ENCODE results near the gene PRDM12. TPM values are rescaled to one million over a fixed set of nuclear protein-coding genes. Genes with fewer than 3 reads are reported as not detected.

Gene PRDM12
- total RNA-seq, 2 donors from 2014 or later = not detected

- peak overlapping the region; percentile 43 for H3K4me3 ChIP-seq
- H3K36me3 ChIP-seq = no peaks in the 10 kb centered on the region
- ATAC-seq (ENCODE audit: insufficient number of reproducible peaks, low FRiP score, low read depth) (no peak), DNase-seq (ENCODE audit: low spot score) (no peak)
- TF ChIP-seq CTCF (IDR thresholded peaks at IDR 0.05) = no peak
- H3K4me1 ChIP-seq (ENCODE audit: control insufficient read depth in 1 of 2, low read depth in 2 of 2) = peaks cover 42 to 73% of the 10 kb centered on the region in 2 donors
- H3K27ac ChIP-seq = no peak overlapping the region
- no peaks in the 10 kb centered on the region for H3K9me3 ChIP-seq
- peaks cover 20% of the 10 kb centered on the region for H3K27me3 ChIP-seq (replicated peaks; ENCODE audit: insufficient read depth)
Measured at GRCh38 chr9:130663258-130663976, 977 bp upstream of the PRDM12 start.

DNA sequence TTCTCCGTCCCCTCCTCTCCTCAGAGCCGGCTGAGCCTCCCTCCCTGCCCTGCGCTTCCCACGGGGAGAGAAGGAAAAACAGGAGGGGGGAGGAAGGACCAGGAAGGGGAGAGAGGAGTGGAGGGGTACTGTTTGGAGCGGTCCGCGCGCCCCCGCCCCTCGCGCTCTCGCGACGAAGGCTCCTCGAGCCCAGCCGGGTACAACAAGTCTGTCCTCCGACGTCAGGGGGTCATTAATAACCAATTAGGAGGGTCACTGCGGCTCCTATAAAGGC is 480 bp upstream of the PRDM12 start:
- Histone ChIP-seq H3K27me3 (replicated peaks; ENCODE audit: insufficient read depth) (peaks cover 20% of the 10 kb centered on the region), H3K4me3 (peak overlapping the region; percentile 43), H3K9me3 (no peaks in the 10 kb centered on the region), H3K27ac (no peak overlapping the region), H3K36me3 (no peaks in the 10 kb centered on the region), H3K4me1 (ENCODE audit: control insufficient read depth in 1 of 2, low read depth in 2 of 2) (peaks cover 42 to 73% of the 10 kb centered on the region in 2 donors)
- TF ChIP-seq CTCF (IDR thresholded peaks at IDR 0.05) = no peak
- no peak for DNase-seq (ENCODE audit: low spot score)
- no peak for ATAC-seq (ENCODE audit: insufficient number of reproducible peaks, low FRiP score, low read depth)

DNA sequence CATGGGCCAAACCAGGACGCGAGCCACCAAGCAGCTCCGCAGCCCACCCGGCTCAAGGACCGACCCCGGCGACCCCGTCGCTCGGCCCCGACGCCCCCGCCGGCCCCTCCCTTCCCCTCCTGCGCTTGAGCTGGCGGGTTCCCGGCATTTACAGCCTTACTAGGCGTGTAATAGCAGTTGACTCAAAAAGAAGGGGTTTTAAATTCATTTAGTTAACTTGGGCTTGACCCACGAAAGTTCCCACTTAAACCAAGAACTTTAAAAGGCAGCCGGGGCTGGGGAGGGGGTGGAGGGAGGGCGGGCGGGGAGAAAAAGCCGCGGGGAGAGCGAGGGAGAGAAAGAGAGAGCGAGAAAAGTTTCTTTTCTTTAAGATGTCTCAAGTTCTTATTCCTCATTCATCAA is 636 bp downstream of the PRDM12 start:
- H3K4me3 ChIP-seq = peak overlapping the region; percentile 43
- no peak for TF ChIP-seq CTCF (IDR thresholded peaks at IDR 0.05)

DNA sequence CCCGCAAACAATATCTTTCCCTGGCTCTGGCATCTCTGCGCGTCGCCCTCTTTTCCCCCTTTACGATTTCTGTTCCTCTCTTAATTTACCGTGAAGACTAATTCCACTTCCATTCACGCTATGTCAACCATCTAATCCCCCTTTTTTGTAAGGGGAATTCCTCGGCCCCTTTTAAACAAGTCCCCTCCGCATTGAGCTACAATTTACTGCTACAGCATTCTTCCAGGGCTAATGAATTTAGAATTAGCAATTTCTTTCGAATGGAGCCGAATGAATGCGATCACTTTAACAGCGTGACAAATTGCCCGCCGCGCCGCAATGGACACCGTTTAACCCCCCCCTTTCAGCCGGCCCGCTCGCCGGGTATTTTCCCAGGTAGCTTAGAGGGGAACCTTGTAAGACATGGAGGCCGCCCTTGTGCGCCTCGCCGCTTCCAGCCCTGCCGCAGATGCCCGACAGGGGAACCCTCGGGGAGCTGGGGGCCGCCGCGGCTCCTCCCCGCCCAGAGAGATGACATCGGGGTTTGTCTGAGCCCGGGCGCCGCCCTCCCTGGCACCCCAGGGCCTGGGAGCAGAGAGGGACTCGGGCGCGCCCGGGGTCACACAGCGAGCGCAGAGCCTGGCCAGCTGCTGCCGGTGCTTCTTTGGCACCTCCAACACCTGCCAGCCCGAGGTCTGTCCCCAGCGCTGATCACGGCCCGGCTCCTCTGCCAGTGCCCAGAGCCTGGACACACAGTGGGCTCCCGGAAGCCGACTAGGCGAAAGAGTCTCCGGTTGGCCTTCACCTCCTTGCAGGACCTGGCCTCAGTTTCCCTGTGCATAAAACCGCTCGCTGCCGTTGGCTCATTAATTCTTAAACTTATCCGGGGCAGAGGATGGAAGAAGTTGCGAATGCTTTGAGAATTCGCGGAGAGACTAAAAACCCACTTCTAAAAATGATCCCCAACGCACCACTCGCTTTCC is 1.3 kb downstream of the PRDM12 start:
- DNase-seq (ENCODE audit: low spot score) = no peak
- Histone ChIP-seq H3K27me3 (replicated peaks; ENCODE audit: insufficient read depth) (peaks cover 15% of the 10 kb centered on the region), H3K9me3 (no peaks in the 10 kb centered on the region), H3K4me1 (ENCODE audit: control insufficient read depth in 1 of 2, low read depth in 2 of 2) (peaks cover 36 to 59% of the 10 kb centered on the region in 2 donors), H3K4me3 (peak overlapping the region; percentile 12), H3K36me3 (no peaks in the 10 kb centered on the region), H3K27ac (no peak overlapping the region)
- no peak for TF ChIP-seq CTCF (IDR thresholded peaks at IDR 0.05)
- ATAC-seq (ENCODE audit: insufficient number of reproducible peaks, low FRiP score, low read depth) = no peak

More for the DNA sequence above, 636 bp downstream of the PRDM12 start:
- no peaks in the 10 kb centered on the region for H3K9me3 ChIP-seq
- H3K27me3 ChIP-seq (replicated peaks; ENCODE audit: insufficient read depth) = peaks cover 20% of the 10 kb centered on the region
- peaks cover 42 to 66% of the 10 kb centered on the region in 2 donors for H3K4me1 ChIP-seq (ENCODE audit: control insufficient read depth in 1 of 2, low read depth in 2 of 2)
- no peak for DNase-seq (ENCODE audit: low spot score)
- no peak for ATAC-seq (ENCODE audit: insufficient number of reproducible peaks, low FRiP score, low read depth)
- no peak overlapping the region for H3K27ac ChIP-seq
- H3K36me3 ChIP-seq = no peaks in the 10 kb centered on the region

GRCh38 chr9:130666393-130667119 is 2.2 kb downstream of the PRDM12 start:
- no peak for ATAC-seq (ENCODE audit: insufficient number of reproducible peaks, low FRiP score, low read depth)
- DNase-seq (ENCODE audit: low spot score) = no peak
- Histone ChIP-seq H3K27ac (no peak overlapping the region), H3K4me3 (no peak overlapping the region), H3K4me1 (ENCODE audit: control insufficient read depth in 1 of 2, low read depth in 2 of 2) (peaks cover 28 to 51% of the 10 kb centered on the region in 2 donors), H3K36me3 (no peaks in the 10 kb centered on the region), H3K27me3 (replicated peaks; ENCODE audit: insufficient read depth) (peaks cover 9% of the 10 kb centered on the region), H3K9me3 (no peaks in the 10 kb centered on the region)
- TF ChIP-seq CTCF (IDR thresholded peaks at IDR 0.05) = no peak

All from thoracic aorta (tissue), 2 donors.